Fibroblast of skin of scalp (primary cell): ENCODE results near the gene WNT11.
A peak's percentile ranks its signal among the peaks of the same experiment; 100 is the strongest.

Experiments
- DNase-seq: peaks from one replicate; pipeline ENCODE4 v3.0.0-alpha.2; 2013

Gene WNT11

GRCh38 chr11:76173663-76174062 is 32.6 kb downstream of the WNT11 start:
- no peak for DNase-seq

DNA sequence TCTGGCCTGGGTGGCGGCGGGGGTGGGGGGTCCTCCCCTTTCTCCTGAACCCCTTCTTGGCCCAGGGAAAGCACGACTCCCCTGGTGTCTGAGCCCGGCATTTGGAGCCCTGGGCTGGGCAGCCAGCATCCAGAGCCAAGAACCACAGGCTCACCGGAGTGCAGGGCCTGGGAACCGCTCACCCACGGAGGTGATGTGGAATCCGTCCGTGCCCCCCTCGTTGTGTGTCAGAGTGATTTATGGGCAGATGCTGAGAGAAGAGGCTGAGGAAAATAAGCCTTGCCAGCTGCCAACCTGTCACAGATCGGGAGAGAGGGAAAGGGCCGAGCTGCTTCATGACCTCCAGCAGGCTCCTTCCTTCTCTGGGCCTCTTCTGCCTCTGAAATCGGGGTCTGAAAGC is 33.7 kb downstream of the WNT11 start:
- DNase-seq, result no peak

GRCh38 chr11:76170468-76170867 is 35.8 kb downstream of the WNT11 start:
- no peak for DNase-seq

DNA sequence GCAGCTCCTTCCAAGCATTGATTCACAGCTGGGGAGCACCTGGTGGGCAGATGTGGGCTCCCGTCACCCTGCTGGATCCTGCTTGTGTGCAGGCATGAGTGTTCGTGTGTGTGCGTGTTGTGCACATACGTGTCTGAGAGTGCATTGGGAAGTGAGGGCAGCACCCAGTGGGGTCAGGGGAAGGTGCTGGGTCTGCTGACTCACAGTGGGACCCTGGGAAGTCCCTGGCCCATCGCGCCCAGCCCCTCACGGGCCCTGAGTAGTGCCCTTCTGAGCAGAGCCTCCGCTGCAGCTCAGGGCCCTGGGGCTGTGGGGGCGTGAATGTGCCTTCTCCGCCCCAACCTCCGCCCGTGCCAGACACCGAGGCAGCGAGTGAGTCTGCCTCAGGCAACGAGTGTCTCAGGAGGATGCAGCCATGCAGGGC is 36.8 kb downstream of the WNT11 start:
- DNase-seq, result no peak

DNA sequence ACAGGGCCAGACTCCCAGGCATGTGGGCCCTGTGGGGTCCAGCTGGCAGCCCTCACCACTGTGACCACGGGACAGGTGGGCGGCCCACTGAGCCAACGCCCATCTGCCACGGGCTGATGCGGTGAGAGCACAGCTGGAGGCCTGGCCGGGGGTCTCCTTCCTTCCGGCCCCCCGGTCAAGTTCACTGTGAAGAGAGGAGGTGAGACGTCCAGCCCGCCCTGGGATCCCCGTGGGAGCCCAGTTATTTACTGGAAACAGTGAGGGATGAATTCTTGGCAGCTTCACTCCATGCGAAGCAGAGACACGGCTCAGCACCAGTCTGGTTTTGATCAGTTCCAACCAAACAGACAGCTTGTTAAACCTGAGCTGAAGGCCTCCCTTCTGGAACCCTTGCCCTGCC is 38.7 kb downstream of the WNT11 start:
- DNase-seq, result peak; percentile 46

- no peak for DNase-seq
Observed at GRCh38 chr11:76166314-76166713, 40.0 kb downstream of the WNT11 start.

- DNase-seq, result no peak
Observed at GRCh38 chr11:76164861-76165751, 41.2 kb downstream of the WNT11 start.

DNA sequence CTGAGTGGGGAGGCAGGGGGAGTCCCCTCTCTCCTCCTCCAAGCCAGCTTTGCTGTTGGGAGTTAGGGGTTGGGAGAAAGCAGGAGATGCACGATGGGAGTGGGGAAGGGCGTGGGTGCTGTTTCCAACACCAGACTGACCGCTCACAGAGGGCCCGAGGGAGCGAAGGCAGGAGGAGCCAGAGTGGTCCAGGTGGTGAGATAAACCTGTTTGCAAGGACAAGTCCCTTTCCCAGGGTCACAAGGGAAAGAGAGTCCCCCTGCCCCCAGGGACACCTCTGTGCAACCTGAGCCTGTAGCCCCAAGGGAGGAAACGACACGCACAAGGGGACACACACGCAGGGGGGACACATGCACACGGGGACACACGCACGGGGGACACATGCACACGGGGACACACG is 42.2 kb downstream of the WNT11 start:
- no peak for DNase-seq

DNA sequence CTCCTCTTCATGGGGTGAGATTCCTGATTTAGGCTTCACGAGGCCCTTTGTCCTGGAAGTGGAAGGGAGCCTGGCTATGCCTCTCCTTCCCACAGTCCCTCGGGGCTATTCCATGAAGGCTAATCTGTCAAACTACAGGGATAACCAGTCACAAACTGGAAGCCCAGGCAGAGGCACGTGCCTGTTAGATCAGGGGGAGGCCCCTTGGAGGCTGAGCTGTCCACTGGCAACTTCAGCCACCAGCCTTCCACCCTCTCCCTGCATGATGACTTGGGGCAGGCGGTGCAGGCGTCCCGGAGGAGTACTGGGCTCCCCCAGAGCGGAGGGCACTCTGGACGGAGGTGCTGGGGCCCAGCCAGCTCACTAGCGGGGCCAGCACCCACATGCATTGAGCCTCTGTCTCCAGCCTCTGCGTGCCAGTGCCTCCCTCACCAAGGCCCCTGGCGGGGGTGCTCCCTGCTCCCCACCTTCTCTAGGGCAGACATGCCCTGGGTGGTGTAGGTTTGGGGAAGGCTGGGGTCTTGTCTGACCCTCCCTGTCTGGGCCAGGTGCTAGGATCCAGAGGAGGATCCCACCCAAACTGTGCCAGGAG is 42.9 kb downstream of the WNT11 start:
- DNase-seq, result no peak

GRCh38 chr11:76162336-76163288 is 43.7 kb downstream of the WNT11 start:
- DNase-seq, result no peak

DNA sequence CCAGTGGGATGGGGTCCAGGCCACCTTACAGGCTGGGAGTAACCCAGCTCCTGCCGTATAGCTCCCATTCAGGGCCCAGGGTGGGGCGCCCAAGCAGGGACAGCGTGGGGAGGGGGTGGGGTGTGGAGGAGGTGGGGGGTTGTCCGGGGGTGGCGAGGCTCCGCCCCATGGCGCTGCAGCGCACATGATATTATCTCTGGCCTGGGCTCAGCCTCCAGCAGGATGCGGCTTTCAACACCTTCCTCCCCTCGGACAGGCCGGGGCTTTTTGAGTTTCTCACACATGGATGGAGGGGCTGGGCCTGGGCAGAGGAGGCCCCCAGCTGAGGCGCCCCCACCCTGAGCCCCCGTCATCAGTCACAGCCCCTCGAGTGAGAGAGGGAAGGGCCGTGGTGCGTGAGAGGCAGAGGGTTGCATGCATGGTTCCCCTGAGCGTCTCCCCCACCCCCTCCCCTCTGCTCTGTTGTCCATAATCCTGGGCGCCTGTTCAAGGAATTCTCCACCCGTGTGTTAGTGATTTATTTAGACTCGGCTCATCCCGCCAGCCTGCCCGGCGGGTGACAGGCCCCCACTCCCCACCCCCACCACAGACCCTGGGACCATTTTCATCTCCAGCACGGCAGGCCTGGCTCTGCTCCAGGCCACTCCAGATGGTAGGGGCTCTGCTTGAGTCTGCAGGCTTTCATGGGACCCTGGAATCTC is 44.9 kb downstream of the WNT11 start:
- DNase-seq, result peak; percentile 83

- no peak for DNase-seq
Observed at GRCh38 chr11:76160856-76161255, 45.4 kb downstream of the WNT11 start.

DNA sequence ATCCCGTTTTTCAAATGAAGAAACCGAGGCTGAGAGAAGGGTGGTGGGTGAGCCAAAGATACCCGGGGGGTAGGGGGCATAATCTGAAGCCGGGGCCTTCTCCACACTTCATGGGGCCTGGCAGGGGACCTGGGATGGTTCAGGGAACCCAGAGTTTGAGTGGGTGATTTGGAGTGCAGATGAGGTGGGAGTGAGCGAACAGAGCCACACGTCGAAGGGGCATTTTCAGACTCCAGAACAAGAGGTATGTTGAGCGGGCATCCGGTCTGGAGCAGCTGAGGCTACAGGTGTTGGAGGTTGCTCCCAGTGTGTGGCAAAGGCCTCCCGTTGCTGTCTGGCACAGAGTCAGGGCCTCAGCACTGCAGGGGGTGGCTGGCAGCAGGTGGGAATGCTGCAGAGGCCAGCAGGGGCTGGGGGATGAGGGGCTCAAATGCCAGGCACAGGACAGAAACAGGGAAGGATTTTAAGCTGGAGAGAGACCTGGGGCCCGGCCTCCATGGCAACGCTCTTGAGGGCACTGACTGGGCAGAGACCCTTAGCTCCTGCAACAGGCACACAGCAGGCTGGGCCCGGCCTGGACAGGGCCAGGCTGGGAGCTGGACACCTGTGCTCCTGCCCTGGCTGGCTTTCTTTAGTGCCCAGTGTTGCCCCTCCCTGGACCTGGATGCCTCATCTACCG is 46.2 kb downstream of the WNT11 start:
- DNase-seq, result no peak

GRCh38 chr11:76159303-76159937 is 46.9 kb downstream of the WNT11 start:
- no peak for DNase-seq

DNA sequence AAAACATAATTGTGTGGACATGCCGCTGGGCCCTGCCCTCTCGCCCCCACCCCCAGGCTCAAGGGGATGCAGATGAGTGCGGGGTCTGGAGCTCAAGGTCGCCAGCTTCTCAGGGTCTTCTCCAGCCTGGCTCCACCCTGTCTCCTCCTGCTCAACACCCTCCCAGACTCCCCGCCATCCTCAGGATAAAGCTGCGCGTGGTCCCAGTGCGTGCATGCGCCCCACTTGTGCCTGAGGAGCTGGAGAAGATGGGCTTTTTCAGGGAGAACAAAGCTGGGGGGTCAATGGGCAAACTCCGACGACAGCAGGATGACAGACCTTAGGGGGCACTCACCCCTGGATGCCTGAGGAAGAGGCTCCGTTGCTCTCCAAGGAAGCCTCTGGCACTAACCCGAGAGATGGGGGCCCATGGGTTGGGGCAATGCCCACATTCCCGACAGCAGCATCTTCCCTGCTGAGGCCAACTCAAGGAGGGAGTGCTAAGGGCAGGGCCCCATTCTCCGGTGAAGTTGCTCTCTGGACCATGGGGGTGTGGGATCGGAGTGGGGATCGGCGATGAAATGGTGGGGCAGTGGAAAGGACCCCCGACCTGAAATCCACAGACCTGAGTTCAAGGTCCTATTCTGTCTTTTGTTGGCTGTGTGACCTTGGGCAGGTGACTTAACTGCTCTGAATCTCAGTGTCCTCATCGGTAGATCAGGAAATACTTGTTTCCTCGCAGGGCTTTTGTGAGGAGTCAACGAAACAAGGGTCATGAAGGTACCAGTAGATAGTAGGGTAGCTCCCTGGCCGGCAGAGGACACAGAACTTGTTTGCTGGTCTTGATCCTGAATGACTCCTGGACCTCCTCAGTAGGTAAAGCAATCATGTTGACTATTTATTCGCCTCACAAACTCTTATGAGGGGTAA is 47.7 kb downstream of the WNT11 start:
- no peak for DNase-seq

DNA sequence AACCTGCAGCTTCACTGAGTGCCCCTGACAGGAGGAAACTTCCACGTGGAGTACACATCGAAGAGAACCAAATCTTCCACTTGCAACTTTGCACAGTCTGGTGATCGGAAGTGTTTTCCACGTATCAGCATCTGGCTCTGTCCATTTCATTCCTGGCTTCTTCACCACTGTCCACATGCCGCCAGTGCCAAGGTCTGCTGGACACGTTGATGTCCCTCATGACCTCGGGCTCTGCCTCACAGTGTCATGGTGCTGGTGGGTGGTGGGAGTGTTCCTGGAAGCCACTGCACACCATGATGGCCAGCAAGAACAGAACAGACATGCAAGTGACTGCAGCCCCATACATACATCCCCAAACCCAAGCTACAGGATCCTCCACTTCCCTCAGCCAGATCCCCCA is 48.4 kb downstream of the WNT11 start:
- no peak for DNase-seq

- DNase-seq, result no peak
Observed at GRCh38 chr11:76156971-76157427, 49.3 kb downstream of the WNT11 start.

GRCh38 chr11:76155500-76156227 is 50.6 kb downstream of the WNT11 start:
- no peak for DNase-seq

- peak; percentile 42 for DNase-seq
Observed at GRCh38 chr11:76153571-76153923, 52.8 kb downstream of the WNT11 start.
